K562 (cell line): ENCODE results near the gene TAMALIN. TPM values are rescaled to one million over a fixed set of nuclear protein-coding genes. Genes with fewer than 3 reads are reported as not detected.

Source experiments
- ATAC-seq: fragments of 200-7000 bp; cut with Tn5 transposase; 3 replicates; pipeline ENCODE4 v1.9.1; 2020; ENCODE audit warnings: moderate library complexity
- BruUV-seq: library from RNA; stranded (reverse); fragments of 400-500 nt; replicated peaks from 2 replicates; lab custom pipeline; 2021; lab: Mats Ljungman, UMichigan
- CTCF ChIA-PET: fragments of 300-600 bp; formaldehyde crosslinking; extraction: SDS; loops from one replicate; lab custom pipeline; 2021; ENCODE audit warnings: low intra/inter-chr PET ratio; lab: Yijun Ruan, JAX
- POLR2A ChIA-PET: fragments of 300-600, 350-650 bp; sonication (Branson Sonifier 250); formaldehyde crosslinking; extraction: SDS; loops from one replicate; lab custom pipeline; 2021; ENCODE audit warnings: antibody characterized with exemption, inconsistent platforms; lab: Yijun Ruan, JAX
- DNase-seq, 4 experiments: peaks; one replicate each; pipeline versions ENCODE4 v3.0.0 to v3.0.0-alpha.2; 2011 to 2018; ENCODE audit warnings: low spot score in 3 of 4, mixed read lengths in 3 of 4; ENCODE audit errors: extremely low read depth in 1 of 4
- FAIRE-seq: peaks from 2 replicates; lab custom pipeline; 2011; peaks lifted over from hg19 to GRCh38; lab: Jason Lieb, UNC
- H2AFZ ChIP-seq: 2 replicates; pipeline ENCODE4 v1.6.0; 2011; ENCODE audit warnings: low read depth, low read length, control low read depth, inconsistent platforms
- H3K27ac ChIP-seq: fragments of 200-600 bp; 3 replicates; pipeline ENCODE4 v1.8.0; 2011; ENCODE audit warnings: low read depth, mild to moderate bottlenecking, control low read depth, inconsistent platforms, low read length, moderate library complexity, mixed read lengths; ENCODE audit errors: extremely low read depth
- H3K27me3 ChIP-seq, 2 experiments: fragments of 300-600 bp in 1 of 2; 2 replicates in 1 of 2; 3 replicates in 1 of 2; pipeline versions ENCODE4 v1.6.0 to v1.8.0; 2011; ENCODE audit warnings: inconsistent platforms in 2 of 2, low read length in 2 of 2, mild to moderate bottlenecking in 1 of 2, mixed read lengths in 1 of 2, moderate library complexity in 1 of 2; ENCODE audit not compliant: control insufficient read depth in 2 of 2, insufficient read depth in 2 of 2
- H3K36me3 ChIP-seq: fragments of 300-600 bp; 3 replicates; pipeline ENCODE4 v1.8.0; 2011; ENCODE audit warnings: mild to moderate bottlenecking, low read length, inconsistent platforms; ENCODE audit not compliant: control insufficient read depth, insufficient read depth
- H3K4me1 ChIP-seq, 2 experiments: fragments of 200-600 bp in 1 of 2; replicated peaks in 1 of 2; 2 replicates in 1 of 2; 3 replicates in 1 of 2; pipeline versions ENCODE4 v1.5.1 to v1.8.0; 2011; ENCODE audit warnings: inconsistent platforms in 2 of 2, low read length in 2 of 2, mild to moderate bottlenecking in 1 of 2, mixed read lengths in 1 of 2, moderate library complexity in 1 of 2; ENCODE audit not compliant: control insufficient read depth in 2 of 2, insufficient read depth in 2 of 2
- H3K4me2 ChIP-seq: 2 replicates; pipeline ENCODE4 v1.6.1; 2011; ENCODE audit warnings: low read length, control low read depth, inconsistent platforms, mixed read lengths; ENCODE audit not compliant: insufficient read depth
- H3K4me3 ChIP-seq: fragments of 200-600 bp; sonication (generic), shearing (Covaris generic); 2 replicates; pipeline ENCODE4 v1.5.1; 2016; ENCODE audit warnings: control low read depth, inconsistent platforms
- H3K79me2 ChIP-seq: fragments of 200-600 bp; 3 replicates; pipeline ENCODE4 v1.8.0; 2011; ENCODE audit warnings: low read length, inconsistent platforms; ENCODE audit not compliant: control insufficient read depth, insufficient read depth
- H3K9ac ChIP-seq, 2 experiments: 2 replicates each; pipeline versions ENCODE4 v1.6.0 to v1.6.1; 2011; ENCODE audit warnings: low read depth in 2 of 2, low read length in 2 of 2, control low read depth in 1 of 2, inconsistent platforms in 1 of 2, mild to moderate bottlenecking in 1 of 2, mixed read lengths in 1 of 2; ENCODE audit not compliant: insufficient read depth in 1 of 2
- H3K9me1 ChIP-seq: one replicate; pipeline ENCODE4 v1.6.0; 2011; ENCODE audit warnings: inconsistent platforms, mild to moderate bottlenecking, low read length, moderate library complexity; ENCODE audit not compliant: control insufficient read depth, insufficient read depth
- H3K9me3 ChIP-seq: replicated peaks from 2 replicates; pipeline ENCODE4 v1.5.1; 2011; ENCODE audit warnings: low read depth, low read length, inconsistent platforms; ENCODE audit not compliant: control insufficient read depth, insufficient read depth
- H4K20me1 ChIP-seq: replicated peaks from 2 replicates; pipeline ENCODE4 v1.6.1; 2011; ENCODE audit warnings: low read length, inconsistent platforms, mixed read lengths; ENCODE audit not compliant: control insufficient read depth, insufficient read depth
- HDAC2 ChIP-seq: fragments of 450-650 bp; IDR thresholded peaks from 2 replicates; pipeline ENCODE4 v1.6.1; 2016; ENCODE audit warnings: mild to moderate bottlenecking
- KDM5B ChIP-seq: fragments of 200-600 bp; sonication (generic); IDR thresholded peaks from 2 replicates; pipeline ENCODE4 v1.6.1; 2012; ENCODE audit warnings: low read depth, mild to moderate bottlenecking, moderate library complexity, low read length, control low read depth, inconsistent platforms; ENCODE audit not compliant: insufficient replicate concordance
- NBN ChIP-seq: fragments of 450-650 bp; IDR thresholded peaks from 2 replicates; pipeline ENCODE4 v1.6.1; 2016; ENCODE audit warnings: low read depth, mild to moderate bottlenecking
- PCBP1 ChIP-seq: fragments of 200-400 bp; formaldehyde crosslinking; IDR thresholded peaks from 2 replicates; pipeline ENCODE4 v1.6.1; 2018; ENCODE audit warnings: mild to moderate bottlenecking, low read depth, low read length; ENCODE audit not compliant: poor library complexity, severe bottlenecking
- SETDB1 ChIP-seq: IDR thresholded peaks from one replicate; pipeline ENCODE4 v1.6.1; 2012; ENCODE audit warnings: low read length, control low read depth, inconsistent platforms
- SREBF2 ChIP-seq: sonication (generic); formaldehyde crosslinking; IDR thresholded peaks from 2 replicates; pipeline ENCODE4 v1.4.0; 2020; ENCODE audit warnings: mild to moderate bottlenecking, missing genetic modification reagents
- TAF9B ChIP-seq: fragments of 450-650 bp; IDR thresholded peaks from 2 replicates; pipeline ENCODE4 v1.6.1; 2018; ENCODE audit warnings: mild to moderate bottlenecking; ENCODE audit not compliant: partially characterized antibody
- ZBTB40 ChIP-seq, 2 experiments: fragments of 450-650 bp in 1 of 2; sonication (generic) in 1 of 2; formaldehyde crosslinking in 1 of 2; IDR thresholded peaks; 2 replicates each; pipeline versions ENCODE4 v1.7.1 to v1.9.0; 2016 to 2022; ENCODE audit warnings: inconsistent platforms in 1 of 2, mild to moderate bottlenecking in 1 of 2, missing genetic modification reagents in 1 of 2
- ZFP1 ChIP-seq: fragments of 450-650 bp; formaldehyde crosslinking; IDR thresholded peaks from 2 replicates; pipeline ENCODE4 v1.4.0; 2020; ENCODE audit warnings: mild to moderate bottlenecking, mixed read lengths
- ZNF224 ChIP-seq: sonication (generic); formaldehyde crosslinking; IDR thresholded peaks from 2 replicates; pipeline ENCODE4 v1.8.0; 2022; ENCODE audit warnings: mild to moderate bottlenecking, missing genetic modification reagents
- ZNF449 ChIP-seq: fragments of 250-450 bp; sonication (Bioruptor Pico); IDR thresholded peaks from 2 replicates; pipeline ENCODE4 v1.8.0; 2022; ENCODE audit warnings: moderate library complexity, mild to moderate bottlenecking, inconsistent platforms
- WGBS: fragments of 100-300 bp; shearing (Covaris generic); methylation state at CpG from one replicate; pipeline ENCODE4 v1.1.6; 2016; ENCODE audit warnings: low coverage, mixed read lengths; ENCODE audit not compliant: insufficient coverage; ENCODE audit errors: missing lambda C conversion rate; 5-methylcytosine and 5-hydroxymethylcytosine counted together
- in situ Hi-C: fragments of 300-500 bp; cut with MboI; formaldehyde crosslinking; loops from 4 replicates; pipeline ENCODE4 v1.15.0; 2018; ENCODE audit warnings: inconsistent platforms, mixed read lengths
- intact Hi-C: fragments of 100-400 bp; cut with micrococcal nuclease; formaldehyde crosslinking; loops from 2 replicates; pipeline ENCODE4 v1.14.2; 2022
- polyA plus RNA-seq, 8 experiments: library from polyadenylated mRNA; depleted of rRNA in 4 of 8; stranded (reverse) in 5 of 8; unstranded in 3 of 8; fragments of >200 nt; fragmentation: Nextera tagmentation in 2 of 8; fragmentation: Illumina TruSeq in 1 of 8; extraction: Ambion mirVana in 2 of 8; extraction: Trizol in 1 of 8; gene quantifications; 2 replicates each; pipeline versions ENCODE4 v1.2.1 to v1.2.3, GENCODE V29; 2011 to 2014; ENCODE audit warnings: inconsistent platforms in 1 of 8, missing spikeins in 1 of 8
- total RNA-seq, 7 experiments: library from RNA; depleted of rRNA in 6 of 7; stranded (reverse); fragments of >200 nt in 6 of 7; fragmentation: Illumina TruSeq in 2 of 7; extraction: Trizol in 2 of 7; gene quantifications; 2 replicates each; pipeline versions ENCODE4 v1.2.1 to v1.2.3, GENCODE V29; 2011 to 2021; ENCODE audit warnings: low replicate concordance in 1 of 7

The TAMALIN gene
- total and polyA plus RNA-seq, 9 of the 15 experiments (the other 6 are each of a cell fraction or from before 2014, with no cell fraction given), result 0.74 to 2.2 (median 1.5) TPM; not detected in 2

- in situ Hi-C loops, result no loop called here
- Histone ChIP-seq H3K36me3 (no peaks in the 10 kb centered on the region), H4K20me1 (peaks cover 6% of the 10 kb centered on the region; the same call in 1 of the 2 replicates), H3K9me1 (no peaks in the 10 kb centered on the region), H3K4me3 (peak overlapping the region; percentile 50), H3K79me2 (no peaks in the 10 kb centered on the region), H3K4me2 (peak overlapping the region; percentile 79), H2AFZ (peak overlapping the region; percentile 86), H3K9ac (peak overlapping the region; percentile 71 to 97), H3K27me3 (no peaks in the 10 kb centered on the region), H3K27ac (peak overlapping the region; percentile 68), H3K4me1 (peaks cover 23 to 49% of the 10 kb centered on the region in 2 experiments), H3K9me3 (no peaks in the 10 kb centered on the region)
- BruUV-seq, result no TSS peak
- DNase-seq (no peak), ATAC-seq (no peak), FAIRE-seq (no peak)
- WGBS, result 39% methylated on average over 16 of the region's 16 CpGs
- POLR2A ChIA-PET, result interaction anchor here (0.6 to 2.8 kb wide), 5 partner anchors 9 to 35 kb away, joined by 4 to 23 read pairs (median 7); partner anchors contain the start of gene ATG101
- intact Hi-C loops, result no loop called here
- CTCF ChIA-PET, result interaction anchor here (1.4 kb wide), 1 partner anchor 25 kb away, joined by 4 read pairs; no protein-coding TSS in a partner anchor
- peak; percentile 58; the same call in 1 of the 2 replicates for TF ChIP-seq ZBTB40 (IDR thresholded peaks at IDR 0.05)
- no peak for TF ChIP-seq ZBTB40 (CRISPR knock-in tag; IDR thresholded peaks at IDR 0.05)
- no peak for TF ChIP-seq SREBF2 (CRISPR knock-in tag)
- TF ChIP-seq ZFP1 (CRISPR knock-in tag), result no peak
- TF ChIP-seq NBN, result no peak
- no peak for TF ChIP-seq HDAC2
- peak; percentile 33 for TF ChIP-seq KDM5B
- no peak for TF ChIP-seq TAF9B
- TF ChIP-seq PCBP1, result no peak
- TF ChIP-seq ZNF449, result no peak
- no peak for TF ChIP-seq ZNF224 (CRISPR knock-in tag)
- no peak for TF ChIP-seq SETDB1
These were observed 43.5 kb downstream of the TAMALIN start for GRCh38 chr12:52050116-52050757.
